ENCODE data around the gene PUS1.

DNA sequence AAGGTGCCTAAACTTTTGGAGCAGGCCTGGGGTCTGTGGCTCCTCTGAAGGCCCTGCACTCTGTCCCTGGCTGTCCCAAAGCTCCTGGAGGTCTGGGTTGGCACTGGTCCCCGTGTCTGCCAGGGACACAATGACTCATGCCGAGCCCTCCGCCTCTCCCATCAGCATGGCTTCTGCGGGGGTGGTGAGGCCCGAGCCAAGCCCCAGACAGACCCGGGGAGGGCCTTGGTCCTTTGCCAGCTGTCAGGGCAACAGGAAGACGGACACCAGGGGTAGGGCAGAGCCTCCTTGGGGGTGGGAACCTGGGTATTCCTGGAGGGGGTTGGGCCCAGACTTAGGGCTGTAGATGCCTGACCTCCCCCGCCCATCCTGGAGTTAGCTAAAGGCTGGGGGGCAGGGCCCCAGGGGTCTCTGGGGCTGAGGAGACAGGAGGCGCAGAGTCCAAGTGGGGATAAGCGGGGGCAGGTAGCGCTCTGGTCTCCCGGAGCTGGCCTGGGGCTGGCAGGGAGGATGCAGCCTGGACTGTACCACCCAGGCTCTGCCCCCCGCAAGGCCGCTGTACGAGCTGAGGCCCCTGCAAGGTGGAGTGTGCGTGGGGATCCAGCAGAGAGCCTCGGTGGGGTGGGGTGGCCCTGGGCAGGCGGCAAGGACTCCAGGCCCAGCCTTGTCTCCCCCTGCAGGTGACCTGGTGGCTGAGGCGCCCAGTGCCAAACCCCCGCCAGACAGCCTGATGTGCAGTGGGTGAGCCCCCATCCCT is 16.4 kb upstream of the PUS1 start:
- TF ChIP-seq, protein P1, sequence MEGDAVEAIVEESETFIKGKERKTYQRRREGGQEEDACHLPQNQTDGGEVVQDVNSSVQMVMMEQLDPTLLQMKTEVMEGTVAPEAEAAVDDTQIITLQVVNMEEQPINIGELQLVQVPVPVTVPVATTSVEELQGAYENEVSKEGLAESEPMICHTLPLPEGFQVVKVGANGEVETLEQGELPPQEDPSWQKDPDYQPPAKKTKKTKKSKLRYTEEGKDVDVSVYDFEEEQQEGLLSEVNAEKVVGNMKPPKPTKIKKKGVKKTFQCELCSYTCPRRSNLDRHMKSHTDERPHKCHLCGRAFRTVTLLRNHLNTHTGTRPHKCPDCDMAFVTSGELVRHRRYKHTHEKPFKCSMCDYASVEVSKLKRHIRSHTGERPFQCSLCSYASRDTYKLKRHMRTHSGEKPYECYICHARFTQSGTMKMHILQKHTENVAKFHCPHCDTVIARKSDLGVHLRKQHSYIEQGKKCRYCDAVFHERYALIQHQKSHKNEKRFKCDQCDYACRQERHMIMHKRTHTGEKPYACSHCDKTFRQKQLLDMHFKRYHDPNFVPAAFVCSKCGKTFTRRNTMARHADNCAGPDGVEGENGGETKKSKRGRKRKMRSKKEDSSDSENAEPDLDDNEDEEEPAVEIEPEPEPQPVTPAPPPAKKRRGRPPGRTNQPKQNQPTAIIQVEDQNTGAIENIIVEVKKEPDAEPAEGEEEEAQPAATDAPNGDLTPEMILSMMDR (IDR thresholded peaks at IDR 0.05; ENCODE audit: low read depth, low read length), result no peak
- TF ChIP-seq EZH2phosphoT487 (IDR thresholded peaks at IDR 0.05; ENCODE audit: low read depth), result no peak
